Neural cell (in vitro differentiated cells): Measurements from ENCODE around the gene ABHD12. TPM values are rescaled to one million over a fixed set of nuclear protein-coding genes. Genes with fewer than 3 reads are reported as not detected.

Experiments used
- H2AFZ ChIP-seq: fragments of 200-600, 300-800 bp; sonication (generic), shearing (Covaris generic); 2 replicates; pipeline ENCODE4 v1.6.0; 2014; ENCODE audit warnings: low read depth, mild to moderate bottlenecking, antibody characterized with exemption, low read length, moderate library complexity
- H3F3A ChIP-seq: fragments of 200-600 bp; shearing (Covaris generic); 2 replicates; pipeline ENCODE4 v1.6.1; 2016; ENCODE audit warnings: mild to moderate bottlenecking, moderate library complexity, mixed read lengths, antibody characterized with exemption, low read length; ENCODE audit not compliant: insufficient read depth, poor library complexity, severe bottlenecking
- H3K27ac ChIP-seq: fragments of 200-600, 300-800 bp; sonication (generic), shearing (Covaris generic); 2 replicates; pipeline ENCODE4 v1.5.1; 2014; ENCODE audit warnings: mild to moderate bottlenecking, low read length, moderate library complexity
- H3K27me3 ChIP-seq: fragments of 300-800, 200-600 bp; sonication (generic), shearing (Covaris generic); 2 replicates; pipeline ENCODE4 v1.6.0; 2014; ENCODE audit warnings: mild to moderate bottlenecking, low read depth, low read length, moderate library complexity; ENCODE audit not compliant: insufficient read depth
- H3K36me3 ChIP-seq: fragments of 300-800, 200-600 bp; sonication (generic), shearing (Covaris generic); 2 replicates; pipeline ENCODE4 v1.5.1; 2014; ENCODE audit warnings: mild to moderate bottlenecking, antibody characterized with exemption, low read length, moderate library complexity; ENCODE audit not compliant: insufficient read depth
- H3K4me2 ChIP-seq: fragments of 300-800, 200-600 bp; sonication (generic), shearing (Covaris generic); 2 replicates; pipeline ENCODE4 v1.6.0; 2014; ENCODE audit warnings: mild to moderate bottlenecking, low read length
- H3K4me3 ChIP-seq: fragments of 300-800, 200-600 bp; sonication (generic), shearing (Covaris generic); 2 replicates; pipeline ENCODE4 v1.5.1; 2014; ENCODE audit warnings: mild to moderate bottlenecking, low read length, moderate library complexity
- H3K79me2 ChIP-seq: fragments of 200-600 bp; shearing (Covaris generic); replicated peaks from 2 replicates; pipeline ENCODE4 v1.6.0; 2014; ENCODE audit warnings: mild to moderate bottlenecking, low read length, moderate library complexity; ENCODE audit not compliant: insufficient read depth
- H3K9ac ChIP-seq: fragments of 300-800, 200-600 bp; sonication (generic), shearing (Covaris generic); 2 replicates; pipeline ENCODE4 v1.6.1; 2016; ENCODE audit warnings: mild to moderate bottlenecking, low read length, mixed read lengths
- H3K9me2 ChIP-seq: fragments of 200-600 bp; shearing (Covaris generic); 2 replicates; pipeline ENCODE4 v1.6.1; 2016; ENCODE audit warnings: mild to moderate bottlenecking, low read length, mixed read lengths; ENCODE audit not compliant: insufficient read depth
- H3K9me3 ChIP-seq: fragments of 200-600, 300-800 bp; sonication (generic), shearing (Covaris generic); 2 replicates; pipeline ENCODE4 v1.6.1; 2016; ENCODE audit warnings: mild to moderate bottlenecking, mixed run types, low read length, moderate library complexity, mixed read lengths
- H4K20me1 ChIP-seq: fragments of 200-600 bp; shearing (Covaris generic); 2 replicates; pipeline ENCODE4 v1.6.1; 2016; ENCODE audit warnings: mild to moderate bottlenecking, mixed run types; ENCODE audit not compliant: insufficient read depth
- CTCF ChIP-seq: fragments of 450-650 bp; IDR thresholded peaks from 2 replicates; pipeline ENCODE4 v1.5.1; 2014; ENCODE audit warnings: antibody characterized with exemption, mild to moderate bottlenecking, moderate library complexity; ENCODE audit not compliant: poor library complexity, severe bottlenecking
- EP300 ChIP-seq: fragments of 450-650 bp; conservative IDR thresholded peaks from 2 replicates; pipeline ENCODE4 v1.6.1; 2014; ENCODE audit warnings: antibody characterized with exemption, mild to moderate bottlenecking, moderate library complexity; ENCODE audit not compliant: poor library complexity, severe bottlenecking
- EZH2 ChIP-seq: fragments of 200-600, 300-800 bp; shearing (Covaris generic), sonication (generic); IDR thresholded peaks from 2 replicates; pipeline ENCODE4 v1.6.1; 2014; ENCODE audit warnings: antibody characterized with exemption, low read length, borderline replicate concordance, mild to moderate bottlenecking; ENCODE audit not compliant: insufficient read depth, poor library complexity, severe bottlenecking
- MXI1 ChIP-seq: fragments of 450-650 bp; conservative IDR thresholded peaks from 2 replicates; pipeline ENCODE4 v1.6.1; 2014; ENCODE audit warnings: antibody characterized with exemption, mild to moderate bottlenecking; ENCODE audit not compliant: poor library complexity, severe bottlenecking
- POLR2AphosphoS5 ChIP-seq: IDR thresholded peaks from 2 replicates; pipeline ENCODE4 v1.6.1; 2012
- RAD21 ChIP-seq: fragments of 450-650 bp; conservative IDR thresholded peaks from 2 replicates; pipeline ENCODE4 v1.6.1; 2014; ENCODE audit warnings: antibody characterized with exemption, mild to moderate bottlenecking, moderate library complexity
- REST ChIP-seq: IDR thresholded peaks from 2 replicates; pipeline ENCODE4 v1.6.1; 2012; ENCODE audit warnings: borderline replicate concordance
- SMC3 ChIP-seq: fragments of 450-650 bp; conservative IDR thresholded peaks from 2 replicates; pipeline ENCODE4 v1.6.1; 2014; ENCODE audit warnings: antibody characterized with exemption, mild to moderate bottlenecking, moderate library complexity; ENCODE audit not compliant: poor library complexity
- TAF1 ChIP-seq: IDR thresholded peaks from 2 replicates; pipeline ENCODE4 v1.6.1; 2012; ENCODE audit warnings: low read depth
- polyA plus RNA-seq: library from polyadenylated mRNA; depleted of rRNA; stranded (reverse); fragments of >200 nt; gene quantifications from 2 replicates; pipeline ENCODE4 v1.2.3, GENCODE V29; 2014

The ABHD12 gene
- polyA plus RNA-seq, 1 donor from 2014 or later: 32.3 TPM

GRCh38 chr20:25317351-25318075 is 73.1 kb downstream of the ABHD12 start:
- TF ChIP-seq RAD21: no peak
- TF ChIP-seq EP300: no peak
- no peak for TF ChIP-seq SMC3
- TF ChIP-seq CTCF: no peak
- no peak for TF ChIP-seq MXI1
- no peak for TF ChIP-seq TAF1
- H3K27ac ChIP-seq: no peak overlapping the region

GRCh38 chr20:25316506-25317190 is 74.0 kb downstream of the ABHD12 start:
- H3K27ac ChIP-seq: no peak overlapping the region
- H3K9me3 ChIP-seq: no peaks in the 10 kb centered on the region
- H3F3A ChIP-seq: no peaks in the 10 kb centered on the region
- no peaks in the 10 kb centered on the region for H4K20me1 ChIP-seq
- H3K9me2 ChIP-seq: no peaks in the 10 kb centered on the region
- no peaks in the 10 kb centered on the region for H3K79me2 ChIP-seq
- H3K9ac ChIP-seq: no peak overlapping the region
- H3K36me3 ChIP-seq: no peaks in the 10 kb centered on the region
- TF ChIP-seq RAD21 (no peak), MXI1 (no peak), EZH2 (no peak), CTCF (no peak), REST (no peak), POLR2AphosphoS5 (no peak), SMC3 (no peak), EP300 (no peak), TAF1 (no peak)
- no peak overlapping the region for H2AFZ ChIP-seq
- H3K27me3 ChIP-seq: no peaks in the 10 kb centered on the region
- no peak overlapping the region for H3K4me3 ChIP-seq
- no peak overlapping the region for H3K4me2 ChIP-seq

More at GRCh38 chr20:25317351-25318075, 73.1 kb downstream of the ABHD12 start:
- Histone ChIP-seq H3K36me3 (no peaks in the 10 kb centered on the region), H2AFZ (no peak overlapping the region), H3K9me2 (no peaks in the 10 kb centered on the region), H3K9ac (no peak overlapping the region), H4K20me1 (no peaks in the 10 kb centered on the region), H3K9me3 (no peaks in the 10 kb centered on the region), H3K4me2 (no peak overlapping the region), H3F3A (no peaks in the 10 kb centered on the region), H3K27me3 (no peaks in the 10 kb centered on the region), H3K79me2 (no peaks in the 10 kb centered on the region), H3K4me3 (no peak overlapping the region)
